ACHN (cell line): ENCODE results near the gene PTPN7.
A peak's percentile ranks its signal among the peaks of the same experiment; 100 is the strongest.
"Not testable (repeated sequence)": the region's sequence is repeated elsewhere in the genome, so short reads cannot be mapped to it uniquely, and the experiment has no call there.

ENCODE experiments used
- DNase-seq: peaks from one replicate; pipeline ENCODE4 v3.0.0-alpha.2; 2015
- in situ Hi-C: cut with HindIII; loops from 2 replicates; pipeline ENCODE4 v1.10.0; 2017; ENCODE audit warnings: low sequenced_read_pairs, low pct_ligation_motif_present, low pct_unique_long_range_greater_than_20kb

The PTPN7 gene

DNA sequence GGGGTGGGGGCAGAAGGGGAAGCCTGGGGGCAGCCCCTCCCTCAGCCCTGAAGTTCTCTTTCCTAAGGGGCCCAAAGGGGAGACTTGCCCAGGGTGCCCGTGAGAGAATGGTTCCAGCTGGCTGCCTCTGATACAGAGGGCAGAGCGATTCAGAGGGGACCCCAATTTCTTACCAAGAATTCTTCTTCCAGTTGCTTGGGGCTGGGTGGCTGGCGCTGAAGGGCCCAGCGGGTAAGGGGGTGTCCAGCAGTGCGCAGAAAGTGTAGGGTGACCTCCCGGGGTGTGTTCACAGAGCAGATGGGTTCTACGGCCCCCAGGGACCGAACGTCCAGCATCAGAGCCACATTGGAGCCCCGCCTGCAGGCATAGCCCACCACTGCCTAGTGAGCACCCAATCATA lies 2.5 kb downstream of the PTPN7 start:
- DNase-seq: no peak
- in situ Hi-C loops: no loop called here

DNA sequence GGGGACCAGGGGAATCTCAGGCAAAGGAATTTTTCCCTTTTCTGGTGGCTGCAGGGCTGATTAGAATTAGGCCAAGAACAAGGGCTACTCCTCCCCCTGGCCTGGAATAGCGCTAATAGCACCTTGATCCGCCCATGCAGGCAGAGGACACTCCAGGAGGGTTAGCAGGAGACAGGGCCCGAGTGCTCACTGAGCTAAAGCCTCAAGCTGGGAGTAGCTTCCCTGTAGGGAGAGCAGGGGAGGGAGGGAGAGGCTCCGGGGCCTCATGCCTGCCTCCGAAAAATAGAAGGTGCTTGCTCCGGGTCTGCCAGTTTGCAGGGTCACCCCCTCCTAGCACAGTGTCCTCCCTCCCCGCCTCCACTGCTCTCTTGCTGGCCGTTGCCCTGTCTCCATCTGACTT lies 3.8 kb downstream of the PTPN7 start:
- in situ Hi-C loops: no loop called here
- DNase-seq: no peak

DNA sequence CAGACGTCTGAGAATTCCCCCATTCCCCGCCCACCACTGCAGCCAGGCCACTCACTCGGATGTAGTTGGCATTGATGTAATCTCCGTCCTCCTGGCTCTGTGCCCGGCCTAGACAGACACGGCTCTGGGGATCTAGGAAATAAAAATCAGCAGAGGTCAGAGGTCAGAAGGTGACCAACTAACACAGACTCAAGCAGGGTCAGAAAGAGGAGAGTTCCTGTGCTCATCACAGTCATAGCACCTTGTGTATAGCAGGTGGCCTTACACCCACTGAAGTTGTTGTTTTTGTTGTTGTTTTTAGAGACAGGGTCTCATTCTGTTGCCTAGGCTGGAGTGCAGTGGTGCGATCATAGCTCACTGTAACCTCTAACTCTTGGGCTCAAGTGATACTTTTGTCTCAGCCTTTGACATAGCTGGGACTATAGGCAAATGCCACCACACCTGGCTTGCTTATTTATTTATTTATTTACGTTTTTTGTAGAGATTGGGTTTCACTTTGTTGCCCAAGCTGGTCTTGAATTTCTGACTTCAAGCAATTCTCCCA lies 4.9 kb downstream of the PTPN7 start:
- in situ Hi-C loops: no loop called here
- peak; percentile 47 for DNase-seq

DNA sequence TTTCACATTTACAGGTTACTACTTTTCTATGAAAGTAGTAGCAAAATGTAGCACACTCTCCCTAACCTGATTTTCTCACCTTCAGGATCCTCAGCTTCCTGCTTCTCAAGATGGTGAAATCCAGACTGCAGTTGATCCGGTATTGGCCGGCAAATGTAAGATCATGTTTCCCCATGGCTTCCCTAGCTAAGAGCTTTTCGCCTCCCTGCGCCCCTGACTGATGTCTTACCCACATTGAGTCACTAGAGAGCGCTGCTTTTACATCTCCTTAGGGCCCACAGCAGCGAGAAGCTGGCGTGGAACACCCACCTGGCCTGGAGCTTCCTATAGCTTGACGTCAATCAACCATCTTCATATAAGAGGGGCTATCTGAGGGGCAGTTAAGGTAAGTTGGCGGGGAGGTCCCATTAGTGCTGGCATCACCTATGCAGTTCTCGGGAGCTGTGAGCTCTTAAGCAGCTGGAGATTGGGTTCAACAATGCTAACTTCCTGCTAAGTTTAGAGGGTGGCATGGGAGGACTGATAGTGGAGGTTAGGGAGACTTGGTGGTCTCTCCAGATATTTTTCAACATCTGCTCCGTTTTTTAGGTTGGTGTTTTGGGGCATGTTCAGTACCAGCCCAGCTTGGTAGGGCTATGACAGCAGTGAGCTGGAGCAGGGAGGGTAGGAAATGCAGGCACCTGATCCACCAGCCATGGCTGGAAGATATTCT lies 5.5 kb downstream of the PTPN7 start:
- peak; percentile 57 for DNase-seq
- in situ Hi-C loops: no loop called here

DNA sequence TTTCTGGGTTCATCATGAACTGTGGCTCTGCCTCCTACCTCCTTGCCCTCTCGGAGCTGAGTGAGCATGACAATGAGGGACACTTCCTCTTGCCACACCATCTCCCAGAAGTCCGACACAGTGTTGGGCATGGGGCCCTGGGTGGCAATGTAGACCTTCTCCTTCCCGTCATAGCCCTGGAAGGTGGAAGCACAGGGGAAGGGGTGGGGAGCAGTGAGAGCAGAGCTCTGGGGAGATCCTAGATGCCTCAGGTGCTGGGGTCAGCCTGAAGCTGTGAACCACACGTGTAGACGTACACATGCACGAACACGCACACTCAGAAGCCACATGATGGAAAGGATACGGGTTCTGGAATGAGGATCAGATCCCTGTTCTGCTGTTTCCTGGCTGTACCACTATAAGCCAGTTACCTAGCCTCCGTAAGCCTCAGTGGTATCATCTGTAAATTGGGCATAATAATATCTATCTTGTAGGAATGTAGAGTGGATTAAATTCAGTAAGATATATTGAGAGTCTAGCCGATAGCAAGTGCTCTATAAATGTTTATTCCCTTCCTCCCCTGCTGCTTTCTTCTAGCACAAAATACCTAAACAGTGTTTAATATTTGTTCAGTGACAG lies 6.1 kb downstream of the PTPN7 start:
- in situ Hi-C loops: no loop called here
- DNase-seq: no peak

DNA sequence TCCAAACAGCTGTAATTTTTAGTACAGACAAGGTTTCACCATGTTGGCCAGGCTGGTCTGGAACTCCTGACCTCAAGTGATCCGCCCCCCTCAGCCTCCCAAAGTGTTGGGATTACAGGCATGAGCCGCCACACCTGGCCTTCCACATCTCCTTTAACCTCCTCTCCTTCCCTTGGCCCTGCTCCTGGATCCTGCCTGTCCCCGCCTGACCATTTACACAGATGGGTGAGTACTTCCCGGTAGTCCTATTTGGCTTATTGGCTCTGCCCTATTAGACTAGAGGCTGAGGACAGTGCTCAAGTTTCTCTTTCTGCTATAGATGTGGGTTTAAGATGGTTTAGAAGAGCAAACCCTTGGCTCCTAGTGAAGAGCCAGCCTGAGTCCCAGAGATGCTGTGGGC lies 7.1 kb downstream of the PTPN7 start:
- DNase-seq: no peak
- in situ Hi-C loops: no loop called here

DNA sequence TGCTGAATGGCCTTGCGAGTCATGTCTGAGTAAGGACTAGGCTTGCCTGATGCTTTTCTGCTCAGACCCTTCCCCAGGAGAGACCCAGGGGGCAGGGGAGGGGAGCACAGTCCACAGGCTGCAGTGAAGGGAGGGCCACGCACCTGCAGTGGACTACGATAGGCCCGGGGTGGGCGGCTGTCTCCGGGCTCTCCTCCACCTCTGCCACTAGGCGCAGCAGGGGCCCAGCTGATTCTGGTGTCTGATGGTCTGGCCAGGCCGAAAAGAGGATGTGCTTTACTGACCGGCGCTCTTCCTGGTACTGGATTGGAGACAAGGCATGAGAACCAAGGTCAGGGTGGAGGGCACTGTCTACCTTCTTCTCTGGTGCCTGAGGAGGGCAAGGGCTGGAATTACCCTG lies 8.0 kb downstream of the PTPN7 start:
- no peak for DNase-seq
- in situ Hi-C loops: no loop called here

DNA sequence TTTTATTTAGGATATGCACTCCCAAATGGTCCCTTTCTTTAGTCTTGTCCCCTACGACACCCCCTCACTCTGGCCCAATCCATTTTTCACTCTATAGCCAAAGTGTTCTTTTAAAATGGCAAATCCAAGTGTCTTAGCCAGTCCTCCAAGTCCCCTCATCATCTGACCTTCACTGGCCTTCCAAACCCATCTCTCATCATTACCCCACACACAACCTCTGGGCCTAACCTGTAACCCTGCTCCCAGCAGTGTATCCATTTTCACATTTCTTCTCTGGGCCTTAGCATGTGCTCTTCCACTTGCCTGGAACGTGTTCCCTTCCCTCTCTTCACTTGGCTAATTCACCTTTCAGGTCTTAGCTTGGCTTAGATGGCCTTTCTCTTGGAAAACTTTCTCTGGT lies 9.4 kb downstream of the PTPN7 start:
- in situ Hi-C loops: no loop called here
- DNase-seq: no peak

DNA sequence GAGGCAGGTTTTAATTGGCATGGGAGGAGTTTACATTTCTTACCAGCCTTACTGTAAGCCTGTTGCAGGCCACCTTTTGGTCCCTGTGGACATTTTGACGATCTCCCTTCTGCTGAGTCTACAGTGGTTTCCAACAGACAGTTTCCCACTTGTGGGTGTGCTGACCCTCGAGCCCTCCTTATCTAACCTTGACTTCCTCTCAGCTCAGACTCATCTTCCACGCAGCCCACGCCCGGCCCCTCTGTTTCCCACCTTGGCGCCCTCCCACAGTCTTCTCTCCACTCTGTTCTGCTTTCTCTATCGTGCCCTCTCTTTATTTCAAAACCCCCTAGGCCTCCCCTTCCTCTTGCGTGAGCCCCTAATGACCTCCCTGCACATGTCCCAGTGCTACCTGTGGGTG lies 9.8 kb downstream of the PTPN7 start:
- no peak for DNase-seq
- in situ Hi-C loops: no loop called here

DNA sequence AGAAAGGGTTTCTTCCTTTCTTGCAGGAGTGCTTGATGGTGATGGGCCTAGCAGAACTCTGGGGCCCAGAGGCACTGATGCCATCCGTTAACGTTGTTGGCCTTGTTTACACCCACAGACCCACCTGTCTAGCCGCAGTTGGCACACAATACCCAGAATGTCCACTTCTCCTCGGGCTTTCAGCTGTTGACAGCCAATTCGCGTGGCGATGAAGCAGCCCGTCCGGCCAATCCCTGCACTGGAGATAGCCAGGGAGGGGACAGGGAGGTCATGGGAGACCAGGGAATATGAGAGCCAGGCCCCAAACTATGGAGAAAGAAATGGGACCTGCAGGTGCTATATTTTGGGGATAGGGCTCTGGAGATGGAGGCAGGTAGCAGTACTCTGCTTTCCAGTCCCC lies 10.2 kb downstream of the PTPN7 start:
- no peak for DNase-seq
- in situ Hi-C loops: no loop called here

DNA sequence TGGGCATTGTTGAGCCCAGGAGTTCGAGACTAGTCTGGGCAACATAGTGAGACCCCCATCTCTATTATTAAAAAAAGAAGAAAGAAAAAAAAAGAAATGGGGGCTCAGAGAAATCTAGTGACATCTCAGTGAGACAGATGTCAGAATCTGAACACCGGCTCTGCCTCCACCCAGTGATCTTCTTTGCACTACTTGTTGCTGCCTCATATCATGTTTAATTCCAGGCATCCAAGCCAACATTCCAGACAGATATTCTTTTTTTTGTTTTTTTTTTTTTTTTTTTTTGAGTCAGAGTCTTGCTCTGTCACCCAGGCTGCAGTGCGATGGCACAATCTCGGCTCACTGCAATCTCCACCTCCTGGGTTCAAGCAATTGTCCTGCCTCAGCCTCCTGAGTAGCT lies 10.8 kb downstream of the PTPN7 start:
- in situ Hi-C loops: no loop called here
- no peak for DNase-seq

DNA sequence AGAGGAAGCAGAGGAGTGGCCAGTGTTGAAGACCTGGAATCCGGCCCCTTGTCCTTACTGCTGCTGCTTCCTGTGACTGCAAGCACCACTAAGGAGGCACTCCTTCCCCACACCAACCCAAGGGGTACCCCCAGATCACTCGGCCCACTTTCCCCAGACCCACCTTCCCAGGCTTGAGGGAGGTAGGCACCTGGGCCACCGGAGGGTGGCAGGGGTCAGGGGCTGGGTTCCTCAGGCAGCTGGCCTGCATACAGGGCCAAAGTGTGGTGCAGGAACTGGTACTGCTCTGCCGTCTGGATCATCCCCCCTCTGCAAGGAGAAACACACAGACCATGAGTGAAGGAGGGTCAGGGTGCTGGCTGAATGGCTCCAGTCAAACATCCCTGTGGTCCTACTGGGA lies 12.0 kb downstream of the PTPN7 start:
- in situ Hi-C loops: no loop called here
- DNase-seq: no peak

DNA sequence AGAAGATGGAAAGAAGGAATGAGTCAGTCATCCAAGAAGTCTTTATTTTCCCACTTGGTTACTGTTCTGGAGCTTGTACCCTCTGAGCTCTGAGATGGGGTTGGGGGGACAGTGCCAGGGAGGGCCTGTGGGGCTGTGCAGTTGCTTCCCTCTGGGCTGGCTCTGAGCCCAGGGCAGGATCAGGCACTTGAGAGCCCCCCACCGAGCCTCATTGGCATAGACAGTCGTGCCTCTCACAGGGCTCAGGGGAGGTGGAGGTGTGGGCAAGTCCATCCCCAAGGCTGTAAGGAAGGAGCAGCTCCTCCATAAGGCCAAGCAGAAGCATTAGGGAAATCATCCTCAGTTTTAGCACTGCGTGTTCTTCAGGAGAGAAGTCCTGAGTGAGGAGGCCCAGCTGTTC lies 13.4 kb downstream of the PTPN7 start:
- in situ Hi-C loops: no loop called here
- no peak for DNase-seq

DNA sequence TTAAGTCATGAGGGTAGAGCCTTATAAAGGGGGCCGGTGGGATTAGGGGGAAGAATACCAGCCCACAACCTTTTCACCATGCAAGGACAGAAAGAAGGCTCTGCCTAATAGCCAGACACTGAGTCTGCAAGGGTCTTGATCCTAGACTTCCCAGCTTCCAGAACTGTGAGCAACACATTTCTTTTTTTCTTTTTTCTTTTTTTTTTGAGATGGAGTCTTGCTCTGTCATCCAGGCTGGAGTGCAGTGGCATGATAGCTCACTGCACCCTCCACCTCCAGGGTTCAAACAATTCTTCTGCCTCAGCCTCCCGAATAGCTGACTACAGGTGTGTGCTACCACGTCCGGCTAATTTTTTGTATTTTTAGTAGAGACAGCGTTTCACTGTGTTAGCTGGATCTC lies 14.1 kb downstream of the PTPN7 start:
- in situ Hi-C loops: no loop called here
- no peak for DNase-seq

DNA sequence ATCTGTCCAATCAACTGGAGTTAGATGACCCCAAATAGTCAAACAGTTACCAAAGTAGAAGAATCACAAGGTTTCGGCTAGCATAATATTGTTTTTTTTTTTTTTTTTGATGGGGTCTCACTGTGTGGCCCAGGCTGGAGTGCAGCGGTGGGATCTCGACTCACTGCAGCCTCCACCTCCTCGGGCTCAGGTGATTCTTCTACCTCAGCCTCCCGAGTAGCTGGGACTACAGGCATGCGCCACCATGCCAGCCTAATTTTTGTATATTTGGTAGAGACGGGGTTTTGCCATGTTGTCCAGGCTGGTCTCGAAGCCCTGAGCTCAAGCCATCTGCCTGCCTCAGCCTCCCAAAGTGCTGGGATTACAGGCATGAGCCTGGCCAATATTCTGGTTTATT lies 14.7 kb downstream of the PTPN7 start:
- in situ Hi-C loops, DNase-seq: not testable (repeated sequence)

DNA sequence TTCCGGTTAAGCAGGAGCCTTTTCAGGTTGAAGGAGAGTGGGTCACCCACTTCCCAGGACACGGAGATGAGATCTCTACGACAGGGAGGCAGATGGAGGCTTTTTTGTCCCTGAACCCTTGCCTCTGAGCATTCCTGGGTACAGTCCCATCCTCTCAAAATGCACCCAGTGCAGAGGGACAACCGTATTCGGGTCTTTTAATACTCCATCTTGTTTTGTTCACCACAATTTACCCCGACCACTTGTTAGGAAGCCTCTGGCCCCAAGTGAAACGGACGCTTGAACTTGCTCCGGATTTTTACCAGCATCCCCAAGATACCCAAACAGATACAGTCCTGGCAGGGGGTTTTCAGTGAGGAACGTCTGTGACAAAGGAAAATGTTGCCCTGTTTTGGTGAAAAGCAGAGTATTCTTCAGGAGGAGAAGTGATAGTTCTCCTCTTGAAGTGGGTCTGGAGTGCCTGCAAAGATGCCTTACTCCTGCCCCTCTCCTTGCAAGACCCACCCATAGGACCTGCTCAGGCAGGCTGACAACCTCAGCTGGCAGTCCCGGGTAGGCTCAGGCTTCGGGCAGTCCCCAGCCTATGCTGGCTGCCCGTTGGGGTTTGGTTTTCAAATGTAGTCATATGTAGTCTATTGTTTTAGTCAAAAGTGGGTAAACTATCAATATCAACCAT lies 15.2 kb downstream of the PTPN7 start:
- no peak for DNase-seq

DNA sequence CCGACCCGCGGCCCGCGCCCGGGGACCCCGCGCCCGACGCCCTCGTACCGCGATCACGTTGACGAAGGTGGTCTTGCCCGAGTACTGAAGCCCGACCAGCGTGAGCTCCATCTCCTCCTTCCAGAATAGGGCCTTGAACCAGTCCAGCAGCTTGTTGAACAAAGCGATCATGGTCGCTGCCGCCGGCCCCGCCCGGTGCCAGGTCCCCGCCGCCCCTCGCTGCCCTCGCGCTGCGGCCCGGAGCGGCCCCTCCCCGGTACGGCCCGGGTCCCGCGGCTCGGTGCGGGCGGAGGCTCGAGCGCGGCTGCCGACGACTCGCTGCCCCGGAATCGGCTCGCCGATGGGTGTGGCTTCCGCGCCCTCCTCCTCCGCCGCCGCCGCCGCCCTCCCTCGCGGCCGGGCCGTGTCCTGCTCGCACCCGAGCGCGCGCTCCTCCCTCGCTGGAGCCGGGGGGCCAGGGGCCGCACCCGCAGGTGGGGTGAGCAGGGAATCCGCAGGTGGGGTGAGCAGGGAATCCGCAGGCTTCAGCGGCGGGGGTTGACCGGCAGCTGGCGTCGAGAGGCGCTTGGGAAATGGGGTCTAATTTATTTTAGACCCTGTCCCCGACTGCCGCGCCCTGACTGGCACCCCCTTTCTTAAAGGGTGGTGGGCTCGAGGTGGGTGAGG lies 15.9 kb downstream of the PTPN7 start, which contains the start of gene ARL8A:
Gene ARL8A, minus strand, starts transcription at position 336 of the 666 bp plus-strand sequence. Its CDS starts 165 bp downstream, at position 171.
- in situ Hi-C loops: no loop called here

More for the DNA sequence above, 15.2 kb downstream of the PTPN7 start:
- in situ Hi-C loops: no loop called here

DNA sequence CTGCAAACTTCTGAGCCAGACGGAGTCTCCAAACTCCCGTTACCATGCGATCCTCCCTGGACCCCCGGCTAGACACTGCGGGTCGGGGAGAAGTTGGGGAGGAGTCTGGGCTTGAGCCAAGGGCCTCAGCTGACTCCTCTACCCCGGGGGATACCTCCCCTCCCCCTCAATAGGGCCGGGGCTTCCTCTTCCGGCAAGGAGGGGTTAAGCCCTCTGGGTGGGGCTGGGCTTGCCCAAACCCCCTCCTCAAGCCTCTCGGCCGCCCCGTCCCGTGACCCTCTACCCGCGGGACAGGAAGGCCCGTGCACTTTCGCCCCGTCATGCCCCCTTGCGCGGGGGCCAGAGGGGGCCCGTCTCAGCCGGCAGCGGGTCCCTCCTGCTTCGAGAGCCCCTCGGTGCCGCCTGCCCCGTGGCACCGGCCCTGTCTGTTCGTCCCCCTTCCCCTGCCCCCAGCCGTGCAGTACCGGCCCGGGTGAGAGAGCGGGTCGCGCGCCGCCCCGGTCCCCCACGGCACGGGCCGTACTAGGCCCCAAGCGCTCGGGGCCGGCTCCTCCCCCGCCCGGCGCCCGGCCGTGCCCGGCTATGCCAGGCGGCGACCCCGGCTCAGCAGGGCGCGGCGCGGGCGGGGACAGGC lies 16.5 kb downstream of the PTPN7 start:
- peak; percentile 22 for DNase-seq
- in situ Hi-C loops: no loop called here

More for the DNA sequence above, 15.9 kb downstream of the PTPN7 start, which contains the start of gene ARL8A:
- DNase-seq: peak; percentile 69
